Stomach (tissue), 9 donors: ENCODE data around the gene BABAM2. TPM values are rescaled to one million over a fixed set of nuclear protein-coding genes. Genes with fewer than 3 reads are reported as not detected.

ENCODE experiments used
- DNase-seq, 2 donors: peaks; one replicate each; pipeline versions ENCODE4 v3.0.0 to v3.0.0-alpha.2; 2013 to 2019
- H3K27ac ChIP-seq, 5 donors: fragments of 200-600 bp in 4 of 5; sonication (generic) in 4 of 5; one replicate each; pipeline ENCODE4 v1.5.1; 2013 to 2019; ENCODE audit warnings: mild to moderate bottlenecking in 1 of 5, moderate library complexity in 1 of 5
- H3K27me3 ChIP-seq, 3 donors: fragments of 200-600 bp; sonication (generic); one replicate each; pipeline ENCODE4 v1.5.1; 2017 to 2019; ENCODE audit warnings: mixed run types in 1 of 3
- H3K36me3 ChIP-seq, 4 donors: fragments of 200-600 bp; sonication (generic); 1 replicate in 3 of 4; 2 replicates in 1 of 4; pipeline ENCODE4 v1.5.1; 2016 to 2019
- H3K4me1 ChIP-seq, 4 donors: fragments of 200-600 bp; sonication (generic); one replicate each; pipeline ENCODE4 v1.5.1; 2016 to 2019
- H3K4me3 ChIP-seq, 4 donors: fragments of 200-600 bp; sonication (generic) in 3 of 4; one replicate each; pipeline ENCODE4 v1.5.1; 2016 to 2019; ENCODE audit warnings: mild to moderate bottlenecking in 1 of 4
- H3K9me3 ChIP-seq, 4 donors: fragments of 200-600 bp; sonication (generic); one replicate each; pipeline ENCODE4 v1.5.1; 2016 to 2019
- EP300 ChIP-seq: sonication (generic); formaldehyde crosslinking; IDR thresholded peaks from one replicate; pipeline ENCODE4 v1.6.1; 2017; ENCODE audit warnings: antibody characterized with exemption
- POLR2A ChIP-seq, 4 donors: fragments of 450-650 bp; IDR thresholded peaks; one replicate each; pipeline ENCODE4 v1.6.1; 2016; ENCODE audit warnings: antibody characterized with exemption in 4 of 4, control low read depth in 2 of 4, mild to moderate bottlenecking in 1 of 4, moderate library complexity in 1 of 4
- POLR2AphosphoS5 ChIP-seq, 3 donors: sonication (generic); formaldehyde crosslinking; IDR thresholded peaks; one replicate each; pipeline ENCODE4 v1.6.1; 2016; ENCODE audit warnings: antibody characterized with exemption in 3 of 3
- WGBS, 5 donors: extraction: QIAGEN DNeasy Blood & Tissue Kit in 3 of 5; methylation state at CpG; one replicate each; pipeline versions ENCODE4 v1.1.5 to v1.1.7; 2013 to 2018; 5-methylcytosine and 5-hydroxymethylcytosine counted together
- intact Hi-C: fragments of 100-400 bp; cut with DNase I; formaldehyde crosslinking; loops from one replicate; pipeline ENCODE4 v1.15.1; 2023; ENCODE audit warnings: low total_unique reads
- polyA plus RNA-seq, 3 donors: library from polyadenylated mRNA; stranded (reverse); fragments of 200-250 nt; gene quantifications; one replicate each; pipeline ENCODE4 v1.2.3, GENCODE V29; 2013
- total RNA-seq, 5 donors: library from RNA; depleted of rRNA; stranded (reverse); fragments of >200 nt; gene quantifications; one replicate each; pipeline versions ENCODE4 v1.1.0 to v1.2.3, GENCODE V29; 2014 to 2016
- TF ChIP-seq, protein P1 (sequence below), 7 experiments: fragments of 450-650 bp in 4 of 7; fragments of 200-600 bp in 3 of 7; sonication (generic) in 3 of 7; IDR thresholded peaks; one replicate each; pipeline ENCODE4 v1.5.1; 2016 to 2019; ENCODE audit warnings: antibody characterized with exemption in 7 of 7, control low read depth in 2 of 7, mild to moderate bottlenecking in 1 of 7
- donor health status: healthy with polysubstance abuse.
- donor health status: Bipolar disorder and iron deficiency.
- donor health status: healthy.

BABAM2 gene
- total and polyA plus RNA-seq, 8 donors, result 14.2 to 41.4 (median 22.8) TPM

- no peak overlapping the region for H3K4me3 ChIP-seq
- WGBS, 5 donors, result 86 to 94% (median 93%) methylated on average over 11 of the region's 11 CpGs
- intact Hi-C loops, result no loop called here
- H3K27ac ChIP-seq, result no peak overlapping the region
- H3K27me3 ChIP-seq, result no peaks in the 10 kb centered on the region
- TF ChIP-seq, protein P1, sequence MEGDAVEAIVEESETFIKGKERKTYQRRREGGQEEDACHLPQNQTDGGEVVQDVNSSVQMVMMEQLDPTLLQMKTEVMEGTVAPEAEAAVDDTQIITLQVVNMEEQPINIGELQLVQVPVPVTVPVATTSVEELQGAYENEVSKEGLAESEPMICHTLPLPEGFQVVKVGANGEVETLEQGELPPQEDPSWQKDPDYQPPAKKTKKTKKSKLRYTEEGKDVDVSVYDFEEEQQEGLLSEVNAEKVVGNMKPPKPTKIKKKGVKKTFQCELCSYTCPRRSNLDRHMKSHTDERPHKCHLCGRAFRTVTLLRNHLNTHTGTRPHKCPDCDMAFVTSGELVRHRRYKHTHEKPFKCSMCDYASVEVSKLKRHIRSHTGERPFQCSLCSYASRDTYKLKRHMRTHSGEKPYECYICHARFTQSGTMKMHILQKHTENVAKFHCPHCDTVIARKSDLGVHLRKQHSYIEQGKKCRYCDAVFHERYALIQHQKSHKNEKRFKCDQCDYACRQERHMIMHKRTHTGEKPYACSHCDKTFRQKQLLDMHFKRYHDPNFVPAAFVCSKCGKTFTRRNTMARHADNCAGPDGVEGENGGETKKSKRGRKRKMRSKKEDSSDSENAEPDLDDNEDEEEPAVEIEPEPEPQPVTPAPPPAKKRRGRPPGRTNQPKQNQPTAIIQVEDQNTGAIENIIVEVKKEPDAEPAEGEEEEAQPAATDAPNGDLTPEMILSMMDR (IDR thresholded peaks at IDR 0.05), result no peak
- TF ChIP-seq POLR2AphosphoS5 (IDR thresholded peaks at IDR 0.05), result no peak
- no peak for TF ChIP-seq EP300
- no peak for TF ChIP-seq POLR2A (IDR thresholded peaks at IDR 0.05)
- H3K9me3 ChIP-seq, result no peaks in the 10 kb centered on the region
- no peaks in the 10 kb centered on the region for H3K36me3 ChIP-seq
- H3K4me1 ChIP-seq, result peaks cover 0 to 28% (median 10%) of the 10 kb centered on the region in 4 donors
- no peak for DNase-seq
Measured at GRCh38 chr2:28348921-28349320, 458.4 kb downstream of the BABAM2 start.

DNA sequence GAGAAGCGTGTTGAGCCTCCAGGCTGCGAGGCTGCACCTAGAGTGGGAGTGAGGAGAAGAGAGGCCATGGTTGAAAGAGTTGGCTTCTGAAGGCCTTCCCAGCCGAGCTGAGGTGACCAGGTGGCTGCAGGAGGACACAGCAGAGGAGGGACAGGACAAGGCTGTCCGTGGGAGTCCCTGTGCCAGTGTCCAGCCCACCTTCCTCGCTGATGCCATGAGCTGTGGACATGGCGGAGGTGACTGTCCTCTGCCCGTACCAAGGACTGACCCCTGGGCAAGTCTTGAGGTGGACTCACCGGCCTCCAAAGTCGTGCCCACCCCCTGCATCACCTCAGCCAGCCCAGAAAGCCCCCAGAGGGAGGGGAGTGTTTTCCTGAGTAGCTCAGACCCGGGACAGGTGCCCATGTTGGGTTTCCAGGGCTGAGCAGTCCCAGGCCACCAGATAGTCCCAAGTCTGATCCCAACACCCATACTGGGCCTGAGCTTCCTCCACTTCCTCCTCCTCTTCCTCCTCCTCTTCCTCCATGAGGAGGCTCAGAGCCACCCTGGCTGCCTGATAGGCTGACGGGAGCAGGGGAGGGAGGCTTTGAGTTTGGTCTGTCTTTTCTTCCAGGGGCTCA lies 459.1 kb downstream of the BABAM2 start:
- no peaks in the 10 kb centered on the region for H3K27me3 ChIP-seq
- H3K36me3 ChIP-seq, result no peaks in the 10 kb centered on the region
- DNase-seq, result no peak
- H3K4me3 ChIP-seq, result no peak overlapping the region
- intact Hi-C loops, result no loop called here
- TF ChIP-seq, protein P1 (IDR thresholded peaks at IDR 0.05), result no peak
- TF ChIP-seq POLR2A (IDR thresholded peaks at IDR 0.05), result no peak
- no peak for TF ChIP-seq POLR2AphosphoS5 (IDR thresholded peaks at IDR 0.05)
- no peak for TF ChIP-seq EP300
- H3K4me1 ChIP-seq, result peaks cover 0 to 25% (median 7%) of the 10 kb centered on the region in 4 donors
- H3K27ac ChIP-seq, result no peak overlapping the region
- WGBS, 5 donors, result 82 to 87% (median 84%) methylated on average over 10 to 11 of the region's 11 CpGs
- H3K9me3 ChIP-seq, result no peaks in the 10 kb centered on the region

GRCh38 chr2:28350196-28350595 lies 459.7 kb downstream of the BABAM2 start:
- Histone ChIP-seq H3K36me3 (no peaks in the 10 kb centered on the region), H3K9me3 (no peaks in the 10 kb centered on the region), H3K4me3 (no peak overlapping the region), H3K27ac (no peak overlapping the region), H3K27me3 (no peaks in the 10 kb centered on the region), H3K4me1 (peaks cover 3 to 28% (median 10%) of the 10 kb centered on the region in 4 donors)
- WGBS, 5 donors, result 91 to 97% (median 95%) methylated on average over 17 of the region's 17 CpGs
- no peak for TF ChIP-seq POLR2AphosphoS5 (IDR thresholded peaks at IDR 0.05)
- TF ChIP-seq EP300, result no peak
- no peak for TF ChIP-seq POLR2A (IDR thresholded peaks at IDR 0.05)
- TF ChIP-seq, protein P1 (IDR thresholded peaks at IDR 0.05), result no peak
- intact Hi-C loops, result no loop called here
- DNase-seq, result no peak

GRCh38 chr2:28350791-28351285 lies 460.3 kb downstream of the BABAM2 start:
- TF ChIP-seq, protein P1 (IDR thresholded peaks at IDR 0.05), result no peak
- no peak for TF ChIP-seq POLR2A (IDR thresholded peaks at IDR 0.05)
- TF ChIP-seq EP300, result no peak
- no peak for TF ChIP-seq POLR2AphosphoS5 (IDR thresholded peaks at IDR 0.05)
- WGBS, 5 donors, result 84 to 94% (median 92%) methylated on average over 11 of the region's 11 CpGs
- Histone ChIP-seq H3K27me3 (no peaks in the 10 kb centered on the region), H3K4me1 (peaks cover 10 to 34% (median 16%) of the 10 kb centered on the region in 4 donors), H3K9me3 (no peaks in the 10 kb centered on the region), H3K36me3 (no peaks in the 10 kb centered on the region), H3K27ac (no peak overlapping the region), H3K4me3 (no peak overlapping the region)
- intact Hi-C loops, result no loop called here
- DNase-seq, result no peak
